WTC11 (cell line): Measurements from ENCODE around the gene SORCS2. TPM values are rescaled to one million over a fixed set of nuclear protein-coding genes. Genes with fewer than 3 reads are reported as not detected.

Experiments
- ATAC-seq: fragments of 200-7000 bp; cut with Tn5 transposase; 2 replicates; pipeline ENCODE4 v1.10.0; 2021; ENCODE audit warnings: mild to moderate bottlenecking, moderate library complexity
- CTCF ChIA-PET: fragments of 300-600 bp; sonication (Branson Sonifier 250); formaldehyde crosslinking; loops from one replicate; lab custom pipeline; 2021; ENCODE audit warnings: antibody characterized with exemption; lab: Charles Lee
- POLR2A ChIA-PET: fragments of 350-600 bp; sonication (Branson Sonifier 250); formaldehyde crosslinking; loops from one replicate; lab custom pipeline; 2021; ENCODE audit warnings: antibody characterized with exemption; lab: Charles Lee
- DNase-seq: peaks from one replicate; pipeline ENCODE4 v3.0.0; 2021; ENCODE audit warnings: low spot score
- H3K27ac Mint-ChIP-seq: 2 replicates; pipeline ENCODE4 v1.8.0; 2021; ENCODE audit warnings: mixed read lengths
- H3K27me3 Mint-ChIP-seq: 2 replicates; pipeline ENCODE4 v1.8.0; 2021; ENCODE audit warnings: low read depth, mild to moderate bottlenecking, moderate library complexity, mixed read lengths
- H3K36me3 Mint-ChIP-seq: 2 replicates; pipeline ENCODE4 v1.8.0; 2021; ENCODE audit warnings: mixed read lengths
- H3K4me1 Mint-ChIP-seq: 2 replicates; pipeline ENCODE4 v1.8.0; 2022; ENCODE audit warnings: mixed read lengths
- H3K4me3 Mint-ChIP-seq: 2 replicates; pipeline ENCODE4 v1.8.0; 2021; ENCODE audit warnings: mild to moderate bottlenecking, moderate library complexity, mixed read lengths
- H3K9me3 Mint-ChIP-seq: 2 replicates; pipeline ENCODE4 v1.8.0; 2021; ENCODE audit warnings: mixed read lengths
- ETV6 ChIP-seq: sonication (generic); formaldehyde crosslinking; IDR thresholded peaks from 2 replicates; pipeline ENCODE4 v1.8.1; 2022; ENCODE audit warnings: mild to moderate bottlenecking, missing genetic modification reagents
- FOXK1 ChIP-seq: sonication (generic); formaldehyde crosslinking; IDR thresholded peaks from 2 replicates; pipeline ENCODE4 v1.8.0; 2022; ENCODE audit warnings: mild to moderate bottlenecking, moderate library complexity, missing genetic modification reagents
- GABPB1 ChIP-seq: sonication (generic); formaldehyde crosslinking; IDR thresholded peaks from 2 replicates; pipeline ENCODE4 v1.8.1; 2023; ENCODE audit warnings: mild to moderate bottlenecking, missing genetic modification reagents
- IRF2 ChIP-seq: sonication (generic); formaldehyde crosslinking; IDR thresholded peaks from 2 replicates; pipeline ENCODE4 v1.8.0; 2022; ENCODE audit warnings: low read depth, missing genetic modification reagents, borderline replicate concordance
- MXD4 ChIP-seq: fragments of 250-450 bp; sonication (Bioruptor Pico); IDR thresholded peaks from 2 replicates; pipeline ENCODE4 v1.8.0; 2021; ENCODE audit warnings: mild to moderate bottlenecking, moderate library complexity, borderline replicate concordance
- NFYB ChIP-seq: sonication (generic); formaldehyde crosslinking; conservative IDR thresholded peaks from 2 replicates; pipeline ENCODE4 v1.8.0; 2022; ENCODE audit warnings: low read depth, missing genetic modification reagents
- RELA ChIP-seq: sonication (generic); formaldehyde crosslinking; IDR thresholded peaks from 2 replicates; pipeline ENCODE4 v1.8.1; 2022; ENCODE audit warnings: missing genetic modification reagents, mild to moderate bottlenecking, borderline replicate concordance
- SP1 ChIP-seq: sonication (generic); formaldehyde crosslinking; conservative IDR thresholded peaks from 2 replicates; pipeline ENCODE4 v1.8.1; 2022; ENCODE audit warnings: missing genetic modification reagents
- ZNF121 ChIP-seq: sonication (generic); formaldehyde crosslinking; IDR thresholded peaks from 2 replicates; pipeline ENCODE4 v1.8.0; 2023; ENCODE audit warnings: missing genetic modification reagents
- ZNF263 ChIP-seq: sonication (generic); formaldehyde crosslinking; IDR thresholded peaks from 2 replicates; pipeline ENCODE4 v1.8.1; 2022; ENCODE audit warnings: low read depth, mild to moderate bottlenecking, moderate library complexity, missing genetic modification reagents
- ZNF416 ChIP-seq: fragments of 250-450 bp; sonication (Bioruptor Pico); IDR thresholded peaks from 2 replicates; pipeline ENCODE4 v1.9.0; 2021; ENCODE audit warnings: mild to moderate bottlenecking, inconsistent platforms
- ZNF423 ChIP-seq: fragments of 250-450 bp; sonication (Bioruptor Pico); IDR thresholded peaks from 2 replicates; pipeline ENCODE4 v2.1.2; 2022; ENCODE audit warnings: mild to moderate bottlenecking, moderate library complexity
- ZNF671 ChIP-seq: fragments of 250-450 bp; sonication (Bioruptor Pico); IDR thresholded peaks from 2 replicates; pipeline ENCODE4 v1.8.0; 2021; ENCODE audit warnings: mild to moderate bottlenecking
- total RNA-seq: library from RNA; stranded (reverse); gene quantifications from 3 replicates; pipeline ENCODE4 v1.2.3, GENCODE V29; 2021
- TF ChIP-seq, protein P1 (sequence below): fragments of 250-450 bp; sonication (Bioruptor Pico); IDR thresholded peaks from 2 replicates; pipeline ENCODE4 v1.9.0; 2021; ENCODE audit warnings: mild to moderate bottlenecking
- TF ChIP-seq, protein P2 (sequence below): sonication (generic); formaldehyde crosslinking; IDR thresholded peaks from 2 replicates; pipeline ENCODE4 v1.8.1; 2023; ENCODE audit warnings: mild to moderate bottlenecking, moderate library complexity, missing genetic modification reagents
- TF ChIP-seq, protein P3 (sequence below): sonication (generic); formaldehyde crosslinking; conservative IDR thresholded peaks from 2 replicates; pipeline ENCODE4 v1.8.1; 2023; ENCODE audit warnings: mild to moderate bottlenecking, low read depth, missing genetic modification reagents, moderate library complexity
- TF ChIP-seq, protein P4 (sequence below): sonication (generic); formaldehyde crosslinking; IDR thresholded peaks from 2 replicates; pipeline ENCODE4 v1.8.0; 2023; ENCODE audit warnings: missing genetic modification reagents

The SORCS2 gene
- total RNA-seq, 1 experiment from 2014 or later, result 6.6 TPM

DNA sequence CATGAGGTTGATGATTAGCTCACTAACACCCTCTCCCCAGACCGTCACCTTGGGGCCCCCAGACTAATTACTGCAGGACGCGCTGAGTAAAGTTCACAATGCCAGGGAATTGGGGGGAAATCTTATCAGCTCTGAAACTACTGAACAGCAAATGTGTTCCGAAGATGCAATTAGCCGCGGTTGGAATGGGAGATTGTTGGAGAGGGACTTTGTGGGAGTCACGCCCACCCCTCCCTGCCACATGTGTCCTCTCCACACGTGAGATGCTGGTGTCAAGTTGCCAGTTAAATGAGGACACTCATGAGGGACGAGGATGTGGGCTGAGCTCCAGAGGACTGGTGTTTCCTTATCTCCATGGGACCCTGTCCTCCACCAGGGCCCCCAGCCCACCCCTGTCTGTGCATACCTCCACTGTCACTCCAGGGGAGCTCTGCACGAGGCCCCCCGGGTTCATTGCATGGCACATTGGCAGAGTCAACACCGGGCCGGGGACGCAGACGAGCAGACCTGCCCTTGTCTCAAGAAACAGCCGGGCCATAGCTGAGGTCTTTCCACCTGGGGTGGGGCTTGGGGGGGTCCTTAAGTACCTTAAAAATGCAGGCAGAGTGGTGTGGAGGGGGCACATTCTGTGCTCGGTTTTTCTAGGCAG lies 417.8 kb downstream of the SORCS2 start (continued):
- TF ChIP-seq, protein P1, sequence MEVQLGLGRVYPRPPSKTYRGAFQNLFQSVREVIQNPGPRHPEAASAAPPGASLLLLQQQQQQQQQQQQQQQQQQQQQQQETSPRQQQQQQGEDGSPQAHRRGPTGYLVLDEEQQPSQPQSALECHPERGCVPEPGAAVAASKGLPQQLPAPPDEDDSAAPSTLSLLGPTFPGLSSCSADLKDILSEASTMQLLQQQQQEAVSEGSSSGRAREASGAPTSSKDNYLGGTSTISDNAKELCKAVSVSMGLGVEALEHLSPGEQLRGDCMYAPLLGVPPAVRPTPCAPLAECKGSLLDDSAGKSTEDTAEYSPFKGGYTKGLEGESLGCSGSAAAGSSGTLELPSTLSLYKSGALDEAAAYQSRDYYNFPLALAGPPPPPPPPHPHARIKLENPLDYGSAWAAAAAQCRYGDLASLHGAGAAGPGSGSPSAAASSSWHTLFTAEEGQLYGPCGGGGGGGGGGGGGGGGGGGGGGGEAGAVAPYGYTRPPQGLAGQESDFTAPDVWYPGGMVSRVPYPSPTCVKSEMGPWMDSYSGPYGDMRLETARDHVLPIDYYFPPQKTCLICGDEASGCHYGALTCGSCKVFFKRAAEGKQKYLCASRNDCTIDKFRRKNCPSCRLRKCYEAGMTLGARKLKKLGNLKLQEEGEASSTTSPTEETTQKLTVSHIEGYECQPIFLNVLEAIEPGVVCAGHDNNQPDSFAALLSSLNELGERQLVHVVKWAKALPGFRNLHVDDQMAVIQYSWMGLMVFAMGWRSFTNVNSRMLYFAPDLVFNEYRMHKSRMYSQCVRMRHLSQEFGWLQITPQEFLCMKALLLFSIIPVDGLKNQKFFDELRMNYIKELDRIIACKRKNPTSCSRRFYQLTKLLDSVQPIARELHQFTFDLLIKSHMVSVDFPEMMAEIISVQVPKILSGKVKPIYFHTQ (CRISPR knock-in tag), result no peak
- TF ChIP-seq, protein P2, sequence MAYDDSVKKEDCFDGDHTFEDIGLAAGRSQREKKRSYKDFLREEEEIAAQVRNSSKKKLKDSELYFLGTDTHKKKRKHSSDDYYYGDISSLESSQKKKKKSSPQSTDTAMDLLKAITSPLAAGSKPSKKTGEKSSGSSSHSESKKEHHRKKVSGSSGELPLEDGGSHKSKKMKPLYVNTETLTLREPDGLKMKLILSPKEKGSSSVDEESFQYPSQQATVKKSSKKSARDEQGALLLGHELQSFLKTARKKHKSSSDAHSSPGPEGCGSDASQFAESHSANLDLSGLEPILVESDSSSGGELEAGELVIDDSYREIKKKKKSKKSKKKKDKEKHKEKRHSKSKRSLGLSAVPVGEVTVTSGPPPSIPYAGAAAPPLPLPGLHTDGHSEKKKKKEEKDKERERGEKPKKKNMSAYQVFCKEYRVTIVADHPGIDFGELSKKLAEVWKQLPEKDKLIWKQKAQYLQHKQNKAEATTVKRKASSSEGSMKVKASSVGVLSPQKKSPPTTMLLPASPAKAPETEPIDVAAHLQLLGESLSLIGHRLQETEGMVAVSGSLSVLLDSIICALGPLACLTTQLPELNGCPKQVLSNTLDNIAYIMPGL (CRISPR knock-in tag), result no peak
- no peak for TF ChIP-seq ETV6
- no peak for TF ChIP-seq GABPB1 (CRISPR knock-in tag)
- TF ChIP-seq, protein P3, sequence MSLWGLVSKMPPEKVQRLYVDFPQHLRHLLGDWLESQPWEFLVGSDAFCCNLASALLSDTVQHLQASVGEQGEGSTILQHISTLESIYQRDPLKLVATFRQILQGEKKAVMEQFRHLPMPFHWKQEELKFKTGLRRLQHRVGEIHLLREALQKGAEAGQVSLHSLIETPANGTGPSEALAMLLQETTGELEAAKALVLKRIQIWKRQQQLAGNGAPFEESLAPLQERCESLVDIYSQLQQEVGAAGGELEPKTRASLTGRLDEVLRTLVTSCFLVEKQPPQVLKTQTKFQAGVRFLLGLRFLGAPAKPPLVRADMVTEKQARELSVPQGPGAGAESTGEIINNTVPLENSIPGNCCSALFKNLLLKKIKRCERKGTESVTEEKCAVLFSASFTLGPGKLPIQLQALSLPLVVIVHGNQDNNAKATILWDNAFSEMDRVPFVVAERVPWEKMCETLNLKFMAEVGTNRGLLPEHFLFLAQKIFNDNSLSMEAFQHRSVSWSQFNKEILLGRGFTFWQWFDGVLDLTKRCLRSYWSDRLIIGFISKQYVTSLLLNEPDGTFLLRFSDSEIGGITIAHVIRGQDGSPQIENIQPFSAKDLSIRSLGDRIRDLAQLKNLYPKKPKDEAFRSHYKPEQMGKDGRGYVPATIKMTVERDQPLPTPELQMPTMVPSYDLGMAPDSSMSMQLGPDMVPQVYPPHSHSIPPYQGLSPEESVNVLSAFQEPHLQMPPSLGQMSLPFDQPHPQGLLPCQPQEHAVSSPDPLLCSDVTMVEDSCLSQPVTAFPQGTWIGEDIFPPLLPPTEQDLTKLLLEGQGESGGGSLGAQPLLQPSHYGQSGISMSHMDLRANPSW, result no peak
- no peak for TF ChIP-seq ZNF263 (CRISPR knock-in tag)
- no peak for TF ChIP-seq FOXK1
- TF ChIP-seq, all 79 proteins: peak for 0

DNA sequence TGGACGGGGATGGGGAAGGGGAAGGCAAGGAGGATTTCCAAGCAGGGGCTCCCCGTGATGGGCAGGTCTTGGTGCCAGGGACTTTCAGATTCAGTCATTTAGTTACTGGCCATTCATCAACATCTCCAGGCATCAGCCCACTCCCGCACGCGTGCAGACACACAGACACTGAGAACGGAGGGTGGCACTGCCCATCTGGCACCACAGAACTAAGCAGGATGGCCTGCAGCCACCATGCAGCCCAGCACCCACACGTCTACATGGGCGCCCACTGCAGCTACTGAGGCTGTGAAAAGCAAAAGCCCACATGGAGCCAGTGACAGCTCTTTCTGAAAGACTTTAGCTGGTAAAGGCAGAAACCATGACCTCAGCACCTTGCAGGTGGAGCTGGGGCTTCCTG lies 418.5 kb downstream of the SORCS2 start:
- DNase-seq (no peak), ATAC-seq (no peak)
- H3K27me3 Mint-ChIP-seq, result peaks cover 3% of the 10 kb centered on the region; the same call in 1 of the 2 replicates
- H3K4me3 Mint-ChIP-seq, result no peak overlapping the region
- peak overlapping the region; percentile 30; the same call in 1 of the 2 replicates for H3K27ac Mint-ChIP-seq
- CTCF ChIA-PET, result interaction anchor here (0.7 kb wide), 1 partner anchor 40 kb away, joined by 3 read pairs; no protein-coding TSS in a partner anchor
- no peaks in the 10 kb centered on the region for H3K4me1 Mint-ChIP-seq
- H3K36me3 Mint-ChIP-seq, result no peaks in the 10 kb centered on the region
- no peak for TF ChIP-seq NFYB (CRISPR knock-in tag)
- TF ChIP-seq, protein P4, sequence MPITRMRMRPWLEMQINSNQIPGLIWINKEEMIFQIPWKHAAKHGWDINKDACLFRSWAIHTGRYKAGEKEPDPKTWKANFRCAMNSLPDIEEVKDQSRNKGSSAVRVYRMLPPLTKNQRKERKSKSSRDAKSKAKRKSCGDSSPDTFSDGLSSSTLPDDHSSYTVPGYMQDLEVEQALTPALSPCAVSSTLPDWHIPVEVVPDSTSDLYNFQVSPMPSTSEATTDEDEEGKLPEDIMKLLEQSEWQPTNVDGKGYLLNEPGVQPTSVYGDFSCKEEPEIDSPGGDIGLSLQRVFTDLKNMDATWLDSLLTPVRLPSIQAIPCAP, result no peak
- TF ChIP-seq ZNF416 (CRISPR knock-in tag), result no peak
- no peak for TF ChIP-seq ETV6
- H3K9me3 Mint-ChIP-seq, result peaks cover 3% of the 10 kb centered on the region; the same call in 1 of the 2 replicates
- POLR2A ChIA-PET, result no interaction called here

DNA sequence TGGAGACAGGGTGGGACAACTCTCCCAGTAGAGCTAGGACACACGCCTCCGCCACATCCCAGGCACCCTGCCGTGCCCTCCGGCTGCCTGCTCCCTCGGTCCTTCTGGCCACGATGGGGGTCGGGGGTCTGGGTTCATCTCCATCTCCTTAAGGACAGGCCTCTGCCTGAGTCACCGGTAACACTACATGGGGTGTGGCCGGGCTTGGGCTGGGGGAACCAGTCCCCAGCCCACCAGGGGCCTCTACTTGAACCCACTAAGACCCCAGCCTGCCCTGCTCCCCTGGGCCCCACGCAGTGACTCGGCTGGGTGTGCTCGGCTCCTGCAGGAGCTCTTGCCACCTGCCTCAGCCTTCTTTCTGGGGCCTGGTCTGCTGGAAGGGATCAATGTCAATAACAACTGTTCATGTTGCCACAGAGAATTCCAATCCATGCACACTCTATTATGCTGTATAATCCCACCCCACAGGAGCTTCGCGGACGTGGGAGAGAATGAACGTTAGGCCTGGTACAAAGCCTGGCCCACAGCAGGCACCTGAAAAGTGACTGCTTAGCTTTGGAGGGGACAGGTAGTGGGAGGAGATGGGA lies 420.1 kb downstream of the SORCS2 start:
- no peaks in the 10 kb centered on the region for H3K27me3 Mint-ChIP-seq
- H3K4me1 Mint-ChIP-seq, result no peaks in the 10 kb centered on the region
- H3K4me3 Mint-ChIP-seq, result no peak overlapping the region
- H3K9me3 Mint-ChIP-seq, result peaks cover 6% of the 10 kb centered on the region; the same call in 1 of the 2 replicates
- CTCF ChIA-PET, result interaction anchor here (1.1 kb wide), 1 partner anchor 13 kb away, joined by 3 read pairs; no protein-coding TSS in a partner anchor
- ATAC-seq (no peak), DNase-seq (no peak)
- no peaks in the 10 kb centered on the region for H3K36me3 Mint-ChIP-seq
- H3K27ac Mint-ChIP-seq, result no peak overlapping the region
- POLR2A ChIA-PET, result no interaction called here
- TF ChIP-seq ZNF423 (CRISPR knock-in tag) (no peak), SP1 (CRISPR knock-in tag) (no peak), ZNF671 (no peak), MXD4 (no peak), RELA (no peak), ZNF121 (CRISPR knock-in tag) (no peak), IRF2 (CRISPR knock-in tag) (no peak)
- TF ChIP-seq, protein P2 (CRISPR knock-in tag), result no peak
- TF ChIP-seq, protein P3, result no peak
- TF ChIP-seq, protein P4, result no peak
